HCT116 (cell line): ENCODE results near the gene SDK2. TPM values are rescaled to one million over a fixed set of nuclear protein-coding genes. Genes with fewer than 3 reads are reported as not detected.

Experiments used
- ATAC-seq: fragments of 200-7000 bp; cut with Tn5 transposase; 2 replicates; pipeline ENCODE4 v1.9.1; 2020; ENCODE audit warnings: mild to moderate bottlenecking, moderate library complexity
- BruUV-seq: library from RNA; stranded (reverse); fragments of 400-500 nt; replicated peaks from 2 replicates; lab custom pipeline; 2021; lab: Mats Ljungman, UMichigan
- CTCF ChIA-PET: fragments of 300-600 bp; sonication (Branson Sonifier 250); formaldehyde crosslinking; loops from one replicate; lab custom pipeline; 2021; ENCODE audit warnings: antibody characterized with exemption; lab: Charles Lee
- POLR2A ChIA-PET: fragments of 300-600, 350-600 bp; sonication (Branson Sonifier 250); formaldehyde crosslinking; loops from one replicate; lab custom pipeline; 2021; ENCODE audit warnings: antibody characterized with exemption; lab: Charles Lee
- RAD21 ChIA-PET, 2 experiments: fragments of 300-600 bp; sonication (Branson Sonifier 250); formaldehyde crosslinking; loops; one replicate each; lab custom pipeline; 2023; ENCODE audit warnings: low total read pairs in 2 of 2; ENCODE audit not compliant: uncharacterized antibody in 2 of 2, unreplicated experiment in 2 of 2, low non-redundant PET in 1 of 2; lab: Charles Lee
- DNase-seq: peaks from one replicate; pipeline ENCODE4 v3.0.0-alpha.2; 2010; ENCODE audit warnings: low read depth, low spot score
- H2AFZ ChIP-seq: fragments of 200-600 bp; shearing (Covaris generic), sonication (generic); 2 replicates; pipeline ENCODE4 v1.6.1; 2017; ENCODE audit warnings: low read depth, mixed run types, mixed read lengths, antibody characterized with exemption, low read length; ENCODE audit not compliant: poor library complexity, severe bottlenecking
- H3K27ac ChIP-seq: 2 replicates; pipeline ENCODE4 v1.5.1; 2012; ENCODE audit warnings: low read depth, low read length
- H3K27me3 ChIP-seq: fragments of 200-600 bp; sonication (generic); 2 replicates; pipeline ENCODE4 v1.6.1; 2016; ENCODE audit warnings: mixed run types, low read length, mixed read lengths; ENCODE audit not compliant: insufficient read depth
- H3K36me3 ChIP-seq, 2 experiments: fragments of 200-500 bp in 1 of 2; fragments of 200-600 bp in 1 of 2; sonication (Bioruptor generic) in 1 of 2; sonication (generic) in 1 of 2; 2 replicates each; pipeline versions ENCODE4 v1.5.1 to v1.6.1; 2014 to 2016; ENCODE audit warnings: low read length in 2 of 2, inconsistent platforms in 1 of 2, mixed read lengths in 1 of 2, mixed run types in 1 of 2; ENCODE audit not compliant: insufficient read depth in 2 of 2, control insufficient read depth in 1 of 2
- H3K4me1 ChIP-seq, 2 experiments: fragments of 200-600 bp in 1 of 2; sonication (generic) in 1 of 2; 2 replicates each; pipeline versions ENCODE4 v1.5.1 to v1.6.1; 2012 to 2017; ENCODE audit warnings: low read length in 2 of 2, inconsistent platforms in 1 of 2, mild to moderate bottlenecking in 1 of 2, mixed read lengths in 1 of 2, mixed run types in 1 of 2, moderate library complexity in 1 of 2; ENCODE audit not compliant: insufficient read depth in 2 of 2, control insufficient read depth in 1 of 2
- H3K4me2 ChIP-seq: fragments of 200-600 bp; sonication (generic); 2 replicates; pipeline ENCODE4 v1.6.1; 2017; ENCODE audit warnings: mixed run types, low read length, mixed read lengths
- H3K4me3 ChIP-seq, 2 experiments: fragments of 200-600 bp in 1 of 2; sonication (generic) in 1 of 2; replicated peaks in 1 of 2; 2 replicates each; pipeline ENCODE4 v1.5.1; 2011 to 2016; ENCODE audit warnings: low read length in 2 of 2, control low read depth in 1 of 2, low read depth in 1 of 2, mild to moderate bottlenecking in 1 of 2, mixed read lengths in 1 of 2, mixed run types in 1 of 2
- H3K79me2 ChIP-seq: fragments of 200-600 bp; sonication (generic); 2 replicates; pipeline ENCODE4 v1.6.1; 2017; ENCODE audit warnings: mild to moderate bottlenecking, mixed run types, low read length, moderate library complexity, mixed read lengths; ENCODE audit not compliant: insufficient read depth
- H3K9ac ChIP-seq: fragments of 200-600 bp; sonication (generic); 2 replicates; pipeline ENCODE4 v1.6.1; 2016; ENCODE audit warnings: low read length, mixed read lengths
- H3K9me2 ChIP-seq: fragments of 200-600 bp; sonication (generic), shearing (Covaris generic); 2 replicates; pipeline ENCODE4 v1.6.1; 2017; ENCODE audit warnings: mixed run types, mild to moderate bottlenecking, moderate library complexity; ENCODE audit not compliant: insufficient read depth
- H3K9me3 ChIP-seq, 2 experiments: fragments of 200-500 bp in 1 of 2; fragments of 200-600 bp in 1 of 2; sonication (Bioruptor generic) in 1 of 2; sonication (generic) in 1 of 2; 2 replicates each; pipeline ENCODE4 v1.6.1; 2014 to 2017; ENCODE audit warnings: low read length in 2 of 2, mixed read lengths in 2 of 2, inconsistent platforms in 1 of 2, low read depth in 1 of 2, mild to moderate bottlenecking in 1 of 2, mixed run types in 1 of 2, moderate library complexity in 1 of 2; ENCODE audit not compliant: control insufficient read depth in 1 of 2, insufficient read depth in 1 of 2
- H4K20me1 ChIP-seq: fragments of 200-600 bp; sonication (generic), shearing (Covaris generic); 2 replicates; pipeline ENCODE4 v1.6.1; 2017; ENCODE audit warnings: mixed run types, mild to moderate bottlenecking, moderate library complexity; ENCODE audit not compliant: insufficient read depth
- CBX3 ChIP-seq: IDR thresholded peaks from 2 replicates; pipeline ENCODE4 v1.6.1; 2012; ENCODE audit warnings: low read depth
- EGR1 ChIP-seq: IDR thresholded peaks from 2 replicates; pipeline ENCODE4 v1.6.1; 2012; ENCODE audit warnings: low read depth
- EZH2 ChIP-seq: fragments of 200-600 bp; sonication (generic); IDR thresholded peaks from 2 replicates; pipeline ENCODE4 v1.6.1; 2017; ENCODE audit warnings: antibody characterized with exemption, mixed run types
- FOSL1 ChIP-seq: IDR thresholded peaks from 2 replicates; pipeline ENCODE4 v1.6.1; 2012; ENCODE audit warnings: low read depth
- JUND ChIP-seq: IDR thresholded peaks from 2 replicates; pipeline ENCODE4 v1.6.1; 2012
- POLR2A ChIP-seq: IDR thresholded peaks from 2 replicates; pipeline ENCODE4 v1.7.0; 2011; ENCODE audit warnings: borderline replicate concordance; ENCODE audit not compliant: insufficient read depth, insufficient read length; ENCODE audit errors: extremely low read depth
- RAD21 ChIP-seq: IDR thresholded peaks from 2 replicates; pipeline ENCODE4 v1.6.1; 2012; ENCODE audit warnings: low read depth, mild to moderate bottlenecking
- SP1 ChIP-seq: IDR thresholded peaks from 2 replicates; pipeline ENCODE4 v1.6.1; 2012; ENCODE audit warnings: low read depth
- TCF7L2 ChIP-seq: IDR thresholded peaks from 2 replicates; pipeline ENCODE4 v1.7.0; 2011; ENCODE audit warnings: borderline replicate concordance, inconsistent platforms; ENCODE audit not compliant: insufficient read depth, insufficient read length; ENCODE audit errors: extremely low read depth
- intact Hi-C: fragments of 100-400 bp; cut with micrococcal nuclease; formaldehyde crosslinking; loops from 2 replicates; pipeline ENCODE4 v1.10.0; 2022
- total RNA-seq: library from RNA; stranded (reverse); gene quantifications from one replicate; pipeline ENCODE4 v1.2.1, GENCODE V29; 2021; ENCODE audit not compliant: unreplicated experiment
- TF ChIP-seq, protein P1 (sequence below): IDR thresholded peaks from 2 replicates; pipeline ENCODE4 v1.6.1; 2012

SDK2 gene
- total RNA-seq, 1 experiment from 2014 or later: 0.10 TPM

DNA sequence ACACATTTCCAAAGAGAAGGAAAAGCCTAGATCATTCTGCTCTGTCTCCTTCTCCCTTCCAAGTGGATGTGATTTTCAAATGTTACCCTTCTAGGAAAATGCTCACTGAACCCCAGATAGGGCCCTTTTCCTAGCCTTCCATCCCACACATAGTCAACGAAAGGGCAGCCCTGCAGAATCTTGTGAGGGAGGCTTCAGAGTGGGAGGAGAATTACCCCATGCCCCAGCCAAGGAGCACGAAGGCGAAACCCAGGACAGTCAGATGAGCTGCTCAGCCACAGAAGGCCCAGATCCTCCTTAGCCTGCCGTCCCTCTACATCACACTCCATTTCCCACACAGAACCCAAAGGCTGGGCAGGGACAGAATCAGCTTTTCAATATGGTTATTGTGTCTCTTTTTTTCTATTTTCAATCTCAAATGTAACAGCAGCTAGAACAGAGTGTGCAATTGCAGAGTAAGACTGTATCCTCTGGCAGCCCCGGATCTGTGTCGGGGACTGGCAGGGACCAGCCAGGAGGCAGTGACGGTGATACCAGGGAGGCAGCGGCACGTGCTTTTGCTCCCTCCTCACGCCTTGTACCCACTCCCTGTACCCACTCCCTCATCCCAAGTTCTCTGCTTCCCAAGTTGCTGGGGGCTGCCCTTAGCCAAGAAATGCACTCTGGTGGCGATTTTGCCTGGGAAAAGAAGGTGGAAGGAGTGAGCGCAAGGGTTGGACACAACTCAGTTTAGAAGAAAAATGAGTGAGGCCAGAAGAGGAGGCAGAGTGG lies 3.7 kb upstream of the SDK2 start:
- Histone ChIP-seq H3K9me3 (no peaks in the 10 kb centered on the region; a peak in 1 of 4 replicates), H3K9ac (no peak overlapping the region), H2AFZ (no peak overlapping the region), H3K36me3 (no peaks in the 10 kb centered on the region), H3K79me2 (no peaks in the 10 kb centered on the region), H3K27me3 (peaks cover 24% of the 10 kb centered on the region), H3K9me2 (no peaks in the 10 kb centered on the region), H3K4me3 (no peak overlapping the region), H3K4me1 (no peaks in the 10 kb centered on the region), H4K20me1 (no peaks in the 10 kb centered on the region), H3K27ac (no peak overlapping the region), H3K4me2 (no peak overlapping the region)
- POLR2A ChIA-PET: no interaction called here
- ATAC-seq: no peak
- no TSS peak for BruUV-seq
- RAD21 ChIA-PET: no interaction called here
- TF ChIP-seq FOSL1 (no peak), POLR2A (no peak), TCF7L2 (no peak)
- DNase-seq: no peak
- intact Hi-C loops: no loop called here
- CTCF ChIA-PET: no interaction called here

DNA sequence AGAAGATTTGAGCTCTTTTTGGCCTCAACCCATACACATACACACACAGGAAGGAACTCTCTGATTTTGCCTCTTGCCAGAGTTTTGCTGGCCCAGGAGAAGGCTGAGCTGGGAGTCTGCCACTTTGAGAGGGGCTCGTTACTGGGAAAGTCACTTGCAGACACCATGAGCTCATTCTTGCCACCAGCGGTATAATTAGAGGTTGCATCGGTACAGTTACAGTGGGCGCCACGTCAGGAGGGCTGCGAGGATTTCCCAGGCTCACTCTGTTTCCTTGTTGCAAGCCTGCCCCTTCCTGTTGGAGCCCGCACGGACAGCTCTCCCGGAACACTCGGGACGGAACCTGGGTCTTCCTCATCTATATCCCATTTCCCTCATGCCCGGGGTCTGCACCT lies 3.1 kb upstream of the SDK2 start:
- no TSS peak for BruUV-seq
- ATAC-seq (no peak), DNase-seq (no peak)
- H3K9ac ChIP-seq: no peak overlapping the region
- no peak overlapping the region for H3K27ac ChIP-seq
- H3K9me2 ChIP-seq: no peaks in the 10 kb centered on the region
- no peak overlapping the region for H2AFZ ChIP-seq
- no peak for TF ChIP-seq JUND
- no peak for TF ChIP-seq CBX3
- TF ChIP-seq EGR1: no peak
- no peak for TF ChIP-seq RAD21
- no peak for TF ChIP-seq TCF7L2
- TF ChIP-seq, protein P1, sequence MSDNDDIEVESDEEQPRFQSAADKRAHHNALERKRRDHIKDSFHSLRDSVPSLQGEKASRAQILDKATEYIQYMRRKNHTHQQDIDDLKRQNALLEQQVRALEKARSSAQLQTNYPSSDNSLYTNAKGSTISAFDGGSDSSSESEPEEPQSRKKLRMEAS: no peak
- TF ChIP-seq EZH2: no peak
- TF ChIP-seq SP1: no peak
- no peaks in the 10 kb centered on the region for H3K79me2 ChIP-seq
- H4K20me1 ChIP-seq: no peaks in the 10 kb centered on the region
- no peaks in the 10 kb centered on the region for H3K4me1 ChIP-seq
- no peak overlapping the region for H3K4me2 ChIP-seq
- no peaks in the 10 kb centered on the region for H3K36me3 ChIP-seq
- RAD21 ChIA-PET: no interaction called here
- H3K27me3 ChIP-seq: peaks cover 24% of the 10 kb centered on the region
- intact Hi-C loops: no loop called here
- POLR2A ChIA-PET: no interaction called here
- H3K9me3 ChIP-seq: no peaks in the 10 kb centered on the region
- CTCF ChIA-PET: interaction anchor here (0.7 to 1.3 kb wide), 2 partner anchors 136 to 309 kb away, joined by 3 to 4 read pairs; no protein-coding TSS in a partner anchor
- H3K4me3 ChIP-seq: no peak overlapping the region
